ENCODE data around the gene CFAP299. TPM values are rescaled to one million over a fixed set of nuclear protein-coding genes. Genes with fewer than 3 reads are reported as not detected.

Gene CFAP299
- total and polyA plus RNA-seq, 2 donors (not counting 3 experiments of a cell fraction or from before 2014, with no cell fraction given) = not detected

DNA sequence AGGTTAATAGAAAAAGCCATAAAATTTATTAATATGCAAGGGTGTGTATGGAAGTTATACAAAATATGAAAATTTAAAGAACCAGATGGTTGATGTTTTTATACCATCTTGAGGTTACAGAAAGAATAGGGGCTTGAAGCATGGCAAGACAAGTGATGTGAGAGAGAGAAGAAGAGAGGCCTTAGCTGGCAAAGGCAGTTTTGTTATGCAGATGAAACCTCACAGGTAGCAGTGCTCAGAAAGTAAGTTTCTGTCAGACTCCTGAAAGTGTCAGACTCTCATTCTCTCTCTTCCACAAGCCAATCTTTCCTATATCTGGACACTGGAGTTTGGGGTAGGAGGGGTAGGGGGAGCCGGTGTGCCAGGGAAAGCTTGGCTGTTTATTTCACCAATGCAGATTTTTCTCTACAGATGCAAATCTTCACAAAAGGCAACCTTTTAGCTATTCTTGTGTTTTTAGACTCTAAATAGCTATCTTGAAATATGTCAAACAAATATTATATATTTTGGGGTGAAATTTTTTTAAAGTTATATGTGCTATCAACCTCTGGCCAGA lies 124.5 kb downstream of the CFAP299 start:
- intact Hi-C loops (cut with micrococcal nuclease) (no loop called here), dilution Hi-C loops (cut with MboI; ENCODE audit: extremely low pct_ligation_motif_present, low sequenced_read_pairs) (no loop called here)
- Histone ChIP-seq H3K9me3 (replicated peaks; ENCODE audit: control insufficient read depth, insufficient read depth, low read length) (no peaks in the 10 kb centered on the region), H3K27ac (ENCODE audit: insufficient read depth, low read depth, low read length) (no peak overlapping the region), H3K36me3 (ENCODE audit: control insufficient read depth in 2 of 2, extremely low read depth in 1 of 2, insufficient read depth in 2 of 2, low read length in 2 of 2) (no peaks in the 10 kb centered on the region), H3K79me2 (ENCODE audit: control insufficient read depth, insufficient read depth, low read length) (no peaks in the 10 kb centered on the region), H3K4me1 (ENCODE audit: control insufficient read depth, extremely low read depth, insufficient read depth, low read length) (no peaks in the 10 kb centered on the region), H3K9ac (replicated peaks; ENCODE audit: extremely low read depth, insufficient read depth, low read length) (no peak overlapping the region), H3K4me3 (replicated peaks in 1 of 3; ENCODE audit: insufficient read depth in 1 of 3, low read depth in 1 of 3, low read length in 3 of 3) (no peak overlapping the region), H3K9me1 (replicated peaks; ENCODE audit: control insufficient read depth, extremely low read depth, insufficient read depth, low read length) (no peaks in the 10 kb centered on the region), H2AFZ (ENCODE audit: low read depth, low read length) (no peak overlapping the region), H4K20me1 (replicated peaks; ENCODE audit: control insufficient read depth, extremely low read depth, insufficient read depth, low read length) (no peaks in the 10 kb centered on the region), H3K27me3 (ENCODE audit: control insufficient read depth in 2 of 2, insufficient read depth in 2 of 2, low read length in 2 of 2) (no peaks in the 10 kb centered on the region), H3K4me2 (ENCODE audit: insufficient read depth, low read length) (no peak overlapping the region)
- BruUV-seq (replicated peaks) = no TSS peak
- FAIRE-seq (no peak), DNase-seq (ENCODE audit: low read depth, low spot score) (no peak)
- CTCF ChIA-PET = no interaction called here
- TF ChIP-seq POLR2AphosphoS5 (IDR thresholded peaks at IDR 0.05; ENCODE audit: insufficient read depth, low read depth, low read length) = no peak
- TF ChIP-seq GATA2 (IDR thresholded peaks at IDR 0.05; ENCODE audit: insufficient read depth, insufficient read length, low read depth, low read length) = no peak
- TF ChIP-seq, protein P1, sequence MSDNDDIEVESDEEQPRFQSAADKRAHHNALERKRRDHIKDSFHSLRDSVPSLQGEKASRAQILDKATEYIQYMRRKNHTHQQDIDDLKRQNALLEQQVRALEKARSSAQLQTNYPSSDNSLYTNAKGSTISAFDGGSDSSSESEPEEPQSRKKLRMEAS (IDR thresholded peaks at IDR 0.05; ENCODE audit: insufficient read depth, insufficient read length) = no peak
- TF ChIP-seq MYC (IDR thresholded peaks at IDR 0.05; ENCODE audit: low read depth, low read length) = no peak
- TF ChIP-seq EZH2 (IDR thresholded peaks at IDR 0.05; ENCODE audit: borderline replicate concordance, low read depth, low read length, severe bottlenecking) = no peak
- no peak for TF ChIP-seq FOS (IDR thresholded peaks at IDR 0.05; ENCODE audit: borderline replicate concordance, insufficient read depth, low read length)
- TF ChIP-seq, protein P2, sequence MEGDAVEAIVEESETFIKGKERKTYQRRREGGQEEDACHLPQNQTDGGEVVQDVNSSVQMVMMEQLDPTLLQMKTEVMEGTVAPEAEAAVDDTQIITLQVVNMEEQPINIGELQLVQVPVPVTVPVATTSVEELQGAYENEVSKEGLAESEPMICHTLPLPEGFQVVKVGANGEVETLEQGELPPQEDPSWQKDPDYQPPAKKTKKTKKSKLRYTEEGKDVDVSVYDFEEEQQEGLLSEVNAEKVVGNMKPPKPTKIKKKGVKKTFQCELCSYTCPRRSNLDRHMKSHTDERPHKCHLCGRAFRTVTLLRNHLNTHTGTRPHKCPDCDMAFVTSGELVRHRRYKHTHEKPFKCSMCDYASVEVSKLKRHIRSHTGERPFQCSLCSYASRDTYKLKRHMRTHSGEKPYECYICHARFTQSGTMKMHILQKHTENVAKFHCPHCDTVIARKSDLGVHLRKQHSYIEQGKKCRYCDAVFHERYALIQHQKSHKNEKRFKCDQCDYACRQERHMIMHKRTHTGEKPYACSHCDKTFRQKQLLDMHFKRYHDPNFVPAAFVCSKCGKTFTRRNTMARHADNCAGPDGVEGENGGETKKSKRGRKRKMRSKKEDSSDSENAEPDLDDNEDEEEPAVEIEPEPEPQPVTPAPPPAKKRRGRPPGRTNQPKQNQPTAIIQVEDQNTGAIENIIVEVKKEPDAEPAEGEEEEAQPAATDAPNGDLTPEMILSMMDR (IDR thresholded peaks at IDR 0.05; ENCODE audit: extremely low read depth in 1 of 2, insufficient read depth in 1 of 2, low read depth in 1 of 2, low read length in 2 of 2) = no peak
- no peak for TF ChIP-seq POLR2A (IDR thresholded peaks at IDR 0.05; ENCODE audit: low read depth, low read length)
- TF ChIP-seq JUN (IDR thresholded peaks at IDR 0.05; ENCODE audit: borderline replicate concordance, insufficient read depth, insufficient read length, low read depth) = no peak
- POLR2A ChIA-PET = no interaction called here

Data from endothelial cell of umbilical vein (primary cell).